ENCODE measurements around the gene RAP1GAP2.

DNA sequence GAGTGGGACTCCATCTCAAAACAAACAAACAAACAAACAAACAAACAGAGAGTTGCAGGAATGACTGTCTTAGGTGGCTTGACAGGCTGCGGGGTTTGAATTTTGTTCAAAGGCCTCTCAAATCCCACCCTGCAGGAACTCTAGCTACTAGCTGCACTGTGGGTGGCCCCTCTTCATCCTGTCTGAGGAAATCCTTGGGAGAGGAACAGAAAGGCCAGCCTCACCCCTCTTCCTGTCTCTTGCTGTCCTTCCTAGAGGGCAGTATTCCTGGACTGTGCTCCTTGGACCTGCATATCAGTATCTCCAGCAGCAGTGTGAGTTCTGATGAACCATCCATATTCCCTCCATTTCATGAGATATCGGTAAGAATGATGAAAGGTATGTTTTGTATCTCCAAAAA lies 44.7 kb upstream of the RAP1GAP2 start:
- TF ChIP-seq POLR2A (IDR thresholded peaks at IDR 0.05; ENCODE audit: low read depth, low read length) (no peak), POLR2AphosphoS5 (IDR thresholded peaks at IDR 0.05; ENCODE audit: low read depth, low read length) (no peak), SPI1 (IDR thresholded peaks at IDR 0.05; ENCODE audit: low read depth, low read length) (no peak), TAF1 (IDR thresholded peaks at IDR 0.05; ENCODE audit: low read depth, low read length) (no peak)
